HCT116 (cell line): Measurements from ENCODE around the gene FAP. TPM values are rescaled to one million over a fixed set of nuclear protein-coding genes. Genes with fewer than 3 reads are reported as not detected.

ENCODE experiments used
- ATAC-seq: fragments of 200-7000 bp; cut with Tn5 transposase; 2 replicates; pipeline ENCODE4 v1.9.1; 2020; ENCODE audit warnings: mild to moderate bottlenecking, moderate library complexity
- BruUV-seq: library from RNA; stranded (reverse); fragments of 400-500 nt; replicated peaks from 2 replicates; lab custom pipeline; 2021; lab: Mats Ljungman, UMichigan
- CTCF ChIA-PET: fragments of 300-600 bp; sonication (Branson Sonifier 250); formaldehyde crosslinking; loops from one replicate; lab custom pipeline; 2021; ENCODE audit warnings: antibody characterized with exemption; lab: Charles Lee
- POLR2A ChIA-PET: fragments of 300-600, 350-600 bp; sonication (Branson Sonifier 250); formaldehyde crosslinking; loops from one replicate; lab custom pipeline; 2021; ENCODE audit warnings: antibody characterized with exemption; lab: Charles Lee
- RAD21 ChIA-PET, 2 experiments: fragments of 300-600 bp; sonication (Branson Sonifier 250); formaldehyde crosslinking; loops; one replicate each; lab custom pipeline; 2023; ENCODE audit warnings: low total read pairs in 2 of 2; ENCODE audit not compliant: uncharacterized antibody in 2 of 2, unreplicated experiment in 2 of 2, low non-redundant PET in 1 of 2; lab: Charles Lee
- DNase-seq: peaks from one replicate; pipeline ENCODE4 v3.0.0-alpha.2; 2010; ENCODE audit warnings: low read depth, low spot score
- H2AFZ ChIP-seq: fragments of 200-600 bp; shearing (Covaris generic), sonication (generic); 2 replicates; pipeline ENCODE4 v1.6.1; 2017; ENCODE audit warnings: low read depth, mixed run types, mixed read lengths, antibody characterized with exemption, low read length; ENCODE audit not compliant: poor library complexity, severe bottlenecking
- H3K27ac ChIP-seq: 2 replicates; pipeline ENCODE4 v1.5.1; 2012; ENCODE audit warnings: low read depth, low read length
- H3K27me3 ChIP-seq: fragments of 200-600 bp; sonication (generic); 2 replicates; pipeline ENCODE4 v1.6.1; 2016; ENCODE audit warnings: mixed run types, low read length, mixed read lengths; ENCODE audit not compliant: insufficient read depth
- H3K36me3 ChIP-seq, 2 experiments: fragments of 200-500 bp in 1 of 2; fragments of 200-600 bp in 1 of 2; sonication (Bioruptor generic) in 1 of 2; sonication (generic) in 1 of 2; 2 replicates each; pipeline versions ENCODE4 v1.5.1 to v1.6.1; 2014 to 2016; ENCODE audit warnings: low read length in 2 of 2, inconsistent platforms in 1 of 2, mixed read lengths in 1 of 2, mixed run types in 1 of 2; ENCODE audit not compliant: insufficient read depth in 2 of 2, control insufficient read depth in 1 of 2
- H3K4me1 ChIP-seq, 2 experiments: fragments of 200-600 bp in 1 of 2; sonication (generic) in 1 of 2; 2 replicates each; pipeline versions ENCODE4 v1.5.1 to v1.6.1; 2012 to 2017; ENCODE audit warnings: low read length in 2 of 2, inconsistent platforms in 1 of 2, mild to moderate bottlenecking in 1 of 2, mixed read lengths in 1 of 2, mixed run types in 1 of 2, moderate library complexity in 1 of 2; ENCODE audit not compliant: insufficient read depth in 2 of 2, control insufficient read depth in 1 of 2
- H3K4me2 ChIP-seq: fragments of 200-600 bp; sonication (generic); 2 replicates; pipeline ENCODE4 v1.6.1; 2017; ENCODE audit warnings: mixed run types, low read length, mixed read lengths
- H3K4me3 ChIP-seq, 2 experiments: fragments of 200-600 bp in 1 of 2; sonication (generic) in 1 of 2; replicated peaks in 1 of 2; 2 replicates each; pipeline ENCODE4 v1.5.1; 2011 to 2016; ENCODE audit warnings: low read length in 2 of 2, control low read depth in 1 of 2, low read depth in 1 of 2, mild to moderate bottlenecking in 1 of 2, mixed read lengths in 1 of 2, mixed run types in 1 of 2
- H3K79me2 ChIP-seq: fragments of 200-600 bp; sonication (generic); 2 replicates; pipeline ENCODE4 v1.6.1; 2017; ENCODE audit warnings: mild to moderate bottlenecking, mixed run types, low read length, moderate library complexity, mixed read lengths; ENCODE audit not compliant: insufficient read depth
- H3K9ac ChIP-seq: fragments of 200-600 bp; sonication (generic); 2 replicates; pipeline ENCODE4 v1.6.1; 2016; ENCODE audit warnings: low read length, mixed read lengths
- H3K9me2 ChIP-seq: fragments of 200-600 bp; sonication (generic), shearing (Covaris generic); 2 replicates; pipeline ENCODE4 v1.6.1; 2017; ENCODE audit warnings: mixed run types, mild to moderate bottlenecking, moderate library complexity; ENCODE audit not compliant: insufficient read depth
- H3K9me3 ChIP-seq, 2 experiments: fragments of 200-500 bp in 1 of 2; fragments of 200-600 bp in 1 of 2; sonication (Bioruptor generic) in 1 of 2; sonication (generic) in 1 of 2; 2 replicates each; pipeline ENCODE4 v1.6.1; 2014 to 2017; ENCODE audit warnings: low read length in 2 of 2, mixed read lengths in 2 of 2, inconsistent platforms in 1 of 2, low read depth in 1 of 2, mild to moderate bottlenecking in 1 of 2, mixed run types in 1 of 2, moderate library complexity in 1 of 2; ENCODE audit not compliant: control insufficient read depth in 1 of 2, insufficient read depth in 1 of 2
- H4K20me1 ChIP-seq: fragments of 200-600 bp; sonication (generic), shearing (Covaris generic); 2 replicates; pipeline ENCODE4 v1.6.1; 2017; ENCODE audit warnings: mixed run types, mild to moderate bottlenecking, moderate library complexity; ENCODE audit not compliant: insufficient read depth
- CBX3 ChIP-seq: IDR thresholded peaks from 2 replicates; pipeline ENCODE4 v1.6.1; 2012; ENCODE audit warnings: low read depth
- EGR1 ChIP-seq: IDR thresholded peaks from 2 replicates; pipeline ENCODE4 v1.6.1; 2012; ENCODE audit warnings: low read depth
- ELF1 ChIP-seq: IDR thresholded peaks from 2 replicates; pipeline ENCODE4 v1.6.1; 2012; ENCODE audit warnings: low read depth, borderline replicate concordance
- JUND ChIP-seq: IDR thresholded peaks from 2 replicates; pipeline ENCODE4 v1.6.1; 2012
- RAD21 ChIP-seq: IDR thresholded peaks from 2 replicates; pipeline ENCODE4 v1.6.1; 2012; ENCODE audit warnings: low read depth, mild to moderate bottlenecking
- SP1 ChIP-seq: IDR thresholded peaks from 2 replicates; pipeline ENCODE4 v1.6.1; 2012; ENCODE audit warnings: low read depth
- SRF ChIP-seq: IDR thresholded peaks from 2 replicates; pipeline ENCODE4 v1.6.1; 2012; ENCODE audit warnings: low read depth
- intact Hi-C: fragments of 100-400 bp; cut with micrococcal nuclease; formaldehyde crosslinking; loops from 2 replicates; pipeline ENCODE4 v1.10.0; 2022
- total RNA-seq: library from RNA; stranded (reverse); gene quantifications from one replicate; pipeline ENCODE4 v1.2.1, GENCODE V29; 2021; ENCODE audit not compliant: unreplicated experiment
- TF ChIP-seq, protein P1 (sequence below): IDR thresholded peaks from 2 replicates; pipeline ENCODE4 v1.6.1; 2012
- TF ChIP-seq, protein P2 (sequence below): IDR thresholded peaks from 2 replicates; pipeline ENCODE4 v1.6.1; 2011; ENCODE audit warnings: mild to moderate bottlenecking, low read length, moderate library complexity; ENCODE audit not compliant: insufficient replicate concordance; ENCODE audit errors: extremely low read depth
- TF ChIP-seq, protein P3 (sequence below): IDR thresholded peaks from 2 replicates; pipeline ENCODE4 v1.6.1; 2012

The FAP gene
- total RNA-seq, 1 experiment from 2014 or later, result not detected

DNA sequence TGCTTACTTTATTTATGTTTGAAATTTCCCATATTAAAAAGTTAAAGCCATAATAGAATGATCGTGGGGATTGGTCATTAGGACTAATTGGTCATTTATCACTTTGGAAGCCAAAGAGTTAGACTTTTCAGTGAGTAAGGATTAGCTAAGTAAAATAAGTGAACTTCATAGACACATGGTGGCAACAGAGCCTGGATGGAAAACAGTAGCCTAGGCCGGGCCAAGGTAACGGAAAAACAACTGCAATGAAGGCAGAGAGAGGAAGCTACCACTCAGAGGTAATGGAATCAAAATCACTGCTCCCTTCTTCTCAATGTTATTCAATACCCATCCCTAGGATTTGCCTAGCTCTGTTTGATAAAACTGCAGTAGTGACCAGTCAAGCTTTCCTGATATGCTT is 87.1 kb downstream of the FAP start:
- TF ChIP-seq SP1 (no peak), CBX3 (no peak), JUND (no peak), SRF (no peak), EGR1 (no peak), RAD21 (no peak), ELF1 (no peak)
- TF ChIP-seq, protein P1, sequence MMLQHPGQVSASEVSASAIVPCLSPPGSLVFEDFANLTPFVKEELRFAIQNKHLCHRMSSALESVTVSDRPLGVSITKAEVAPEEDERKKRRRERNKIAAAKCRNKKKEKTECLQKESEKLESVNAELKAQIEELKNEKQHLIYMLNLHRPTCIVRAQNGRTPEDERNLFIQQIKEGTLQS, result no peak
- TF ChIP-seq, protein P2, sequence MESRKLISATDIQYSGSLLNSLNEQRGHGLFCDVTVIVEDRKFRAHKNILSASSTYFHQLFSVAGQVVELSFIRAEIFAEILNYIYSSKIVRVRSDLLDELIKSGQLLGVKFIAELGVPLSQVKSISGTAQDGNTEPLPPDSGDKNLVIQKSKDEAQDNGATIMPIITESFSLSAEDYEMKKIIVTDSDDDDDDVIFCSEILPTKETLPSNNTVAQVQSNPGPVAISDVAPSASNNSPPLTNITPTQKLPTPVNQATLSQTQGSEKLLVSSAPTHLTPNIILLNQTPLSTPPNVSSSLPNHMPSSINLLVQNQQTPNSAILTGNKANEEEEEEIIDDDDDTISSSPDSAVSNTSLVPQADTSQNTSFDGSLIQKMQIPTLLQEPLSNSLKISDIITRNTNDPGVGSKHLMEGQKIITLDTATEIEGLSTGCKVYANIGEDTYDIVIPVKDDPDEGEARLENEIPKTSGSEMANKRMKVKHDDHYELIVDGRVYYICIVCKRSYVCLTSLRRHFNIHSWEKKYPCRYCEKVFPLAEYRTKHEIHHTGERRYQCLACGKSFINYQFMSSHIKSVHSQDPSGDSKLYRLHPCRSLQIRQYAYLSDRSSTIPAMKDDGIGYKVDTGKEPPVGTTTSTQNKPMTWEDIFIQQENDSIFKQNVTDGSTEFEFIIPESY, result no peak
- TF ChIP-seq, protein P3, sequence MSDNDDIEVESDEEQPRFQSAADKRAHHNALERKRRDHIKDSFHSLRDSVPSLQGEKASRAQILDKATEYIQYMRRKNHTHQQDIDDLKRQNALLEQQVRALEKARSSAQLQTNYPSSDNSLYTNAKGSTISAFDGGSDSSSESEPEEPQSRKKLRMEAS, result no peak
- H4K20me1 ChIP-seq, result no peaks in the 10 kb centered on the region
- no peaks in the 10 kb centered on the region for H3K9me2 ChIP-seq
- DNase-seq (no peak), ATAC-seq (no peak)
- H3K27ac ChIP-seq, result no peak overlapping the region
- no peaks in the 10 kb centered on the region for H3K36me3 ChIP-seq
- H3K4me2 ChIP-seq, result no peak overlapping the region
- H3K4me3 ChIP-seq, result no peak overlapping the region
- intact Hi-C loops, result no loop called here
- H3K9ac ChIP-seq, result no peak overlapping the region
- CTCF ChIA-PET, result interaction anchor here (1.1 to 6.2 kb wide), 2 partner anchors 65 to 142 kb away, joined by 3 to 119 read pairs; no protein-coding TSS in a partner anchor
- RAD21 ChIA-PET, result no interaction called here
- no peaks in the 10 kb centered on the region for H3K27me3 ChIP-seq
- no peaks in the 10 kb centered on the region for H3K79me2 ChIP-seq
- no peaks in the 10 kb centered on the region for H3K4me1 ChIP-seq
- H2AFZ ChIP-seq, result no peak overlapping the region
- H3K9me3 ChIP-seq, result no peaks in the 10 kb centered on the region
- BruUV-seq, result no TSS peak
- POLR2A ChIA-PET, result no interaction called here
